ENCODE measurements around the gene NAA25. TPM values are rescaled to one million over a fixed set of nuclear protein-coding genes. Genes with fewer than 3 reads are reported as not detected.
A peak's percentile ranks its signal among the peaks of the same experiment; 100 is the strongest.

The NAA25 gene
- total and polyA plus RNA-seq, 9 of the 15 experiments (the other 6 are each of a cell fraction or from before 2014, with no cell fraction given), result 26.6 to 59.6 (median 48.9) TPM

DNA sequence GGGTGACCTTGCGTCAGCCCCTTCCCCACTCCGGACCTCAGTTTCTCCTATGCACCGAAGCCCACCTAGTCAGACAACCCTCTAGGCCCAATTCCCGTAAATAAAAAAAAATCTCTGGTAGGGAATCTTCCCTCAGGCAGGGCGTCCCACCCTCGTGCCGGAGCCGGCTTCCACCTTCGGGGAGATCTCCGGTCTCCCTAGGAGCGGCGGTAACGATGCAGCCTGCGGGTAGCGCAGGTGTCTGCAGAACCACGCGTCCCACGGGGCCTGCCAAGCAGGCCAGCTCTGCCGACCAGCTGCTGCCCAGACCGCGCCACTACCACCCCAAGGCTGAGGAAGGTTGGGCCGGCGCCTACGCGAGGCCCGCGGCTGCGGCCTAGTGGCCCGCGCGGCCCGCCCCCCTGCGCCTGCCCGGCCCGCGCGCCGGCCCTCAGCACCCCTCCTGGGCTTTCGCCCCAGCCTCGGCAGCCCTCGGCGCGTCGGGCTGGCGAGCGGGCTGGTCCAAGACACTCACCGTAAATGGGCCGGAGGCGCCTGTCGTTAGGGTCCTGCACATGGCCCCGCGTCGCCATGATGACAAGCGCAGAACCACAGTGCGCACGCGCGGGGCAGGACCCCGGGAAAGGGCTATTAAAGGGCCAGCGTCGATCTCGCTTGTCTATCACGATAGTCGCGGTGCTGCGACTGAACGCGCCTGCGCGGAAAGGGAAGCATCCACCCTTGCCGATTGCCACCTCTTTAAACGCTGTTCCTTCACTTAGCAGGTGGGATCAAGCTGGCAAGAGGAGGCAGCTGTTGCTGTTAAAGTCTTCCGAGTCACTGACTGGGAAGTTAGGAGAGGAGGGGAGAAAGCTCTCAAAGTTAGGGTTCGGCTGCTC, at the start of gene NAA25 (continued):
- no peak for TF ChIP-seq PBX2 (CRISPR knock-in tag; IDR thresholded peaks at IDR 0.05; ENCODE audit: low read depth)
- TF ChIP-seq PBX2 (tag; conservative IDR thresholded peaks at IDR 0.05; ENCODE audit: low read depth), result no peak
- no peak for TF ChIP-seq ZNF316 (IDR thresholded peaks at IDR 0.05)
- TF ChIP-seq NCOA4 (IDR thresholded peaks at IDR 0.05; ENCODE audit: partially characterized antibody), result no peak
- TF ChIP-seq SMARCA5 (IDR thresholded peaks at IDR 0.05), result no peak
- TF ChIP-seq, protein P1, sequence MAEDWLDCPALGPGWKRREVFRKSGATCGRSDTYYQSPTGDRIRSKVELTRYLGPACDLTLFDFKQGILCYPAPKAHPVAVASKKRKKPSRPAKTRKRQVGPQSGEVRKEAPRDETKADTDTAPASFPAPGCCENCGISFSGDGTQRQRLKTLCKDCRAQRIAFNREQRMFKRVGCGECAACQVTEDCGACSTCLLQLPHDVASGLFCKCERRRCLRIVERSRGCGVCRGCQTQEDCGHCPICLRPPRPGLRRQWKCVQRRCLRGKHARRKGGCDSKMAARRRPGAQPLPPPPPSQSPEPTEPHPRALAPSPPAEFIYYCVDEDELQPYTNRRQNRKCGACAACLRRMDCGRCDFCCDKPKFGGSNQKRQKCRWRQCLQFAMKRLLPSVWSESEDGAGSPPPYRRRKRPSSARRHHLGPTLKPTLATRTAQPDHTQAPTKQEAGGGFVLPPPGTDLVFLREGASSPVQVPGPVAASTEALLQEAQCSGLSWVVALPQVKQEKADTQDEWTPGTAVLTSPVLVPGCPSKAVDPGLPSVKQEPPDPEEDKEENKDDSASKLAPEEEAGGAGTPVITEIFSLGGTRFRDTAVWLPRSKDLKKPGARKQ (CRISPR knock-in tag; IDR thresholded peaks at IDR 0.05), result no peak
- no peak for TF ChIP-seq HLTF (IDR thresholded peaks at IDR 0.05)
- TF ChIP-seq ZNF764 (CRISPR knock-in tag; IDR thresholded peaks at IDR 0.05; ENCODE audit: low read depth), result no peak
- TF ChIP-seq, protein P2, sequence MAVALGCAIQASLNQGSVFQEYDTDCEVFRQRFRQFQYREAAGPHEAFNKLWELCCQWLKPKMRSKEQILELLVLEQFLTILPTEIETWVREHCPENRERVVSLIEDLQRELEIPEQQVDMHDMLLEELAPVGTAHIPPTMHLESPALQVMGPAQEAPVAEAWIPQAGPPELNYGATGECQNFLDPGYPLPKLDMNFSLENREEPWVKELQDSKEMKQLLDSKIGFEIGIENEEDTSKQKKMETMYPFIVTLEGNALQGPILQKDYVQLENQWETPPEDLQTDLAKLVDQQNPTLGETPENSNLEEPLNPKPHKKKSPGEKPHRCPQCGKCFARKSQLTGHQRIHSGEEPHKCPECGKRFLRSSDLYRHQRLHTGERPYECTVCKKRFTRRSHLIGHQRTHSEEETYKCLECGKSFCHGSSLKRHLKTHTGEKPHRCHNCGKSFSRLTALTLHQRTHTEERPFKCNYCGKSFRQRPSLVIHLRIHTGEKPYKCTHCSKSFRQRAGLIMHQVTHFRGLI (CRISPR knock-in tag; IDR thresholded peaks at IDR 0.05), result no peak
- TF ChIP-seq NFATC3 (IDR thresholded peaks at IDR 0.05), result no peak
- TF ChIP-seq FOXP4 (CRISPR knock-in tag; IDR thresholded peaks at IDR 0.05; ENCODE audit: borderline replicate concordance), result peak; percentile 91; the same call in 1 of the 2 replicates
- no peak for TF ChIP-seq ZNF609 (CRISPR knock-in tag; IDR thresholded peaks at IDR 0.05; ENCODE audit: borderline replicate concordance)
- peak; percentile 42; the same call in 1 of the 2 replicates for TF ChIP-seq HDAC2 (IDR thresholded peaks at IDR 0.05)
- no peak for TF ChIP-seq XRCC4 (IDR thresholded peaks at IDR 0.05; ENCODE audit: extremely low read depth, insufficient read depth, insufficient read length)
- TF ChIP-seq RHOXF2B (CRISPR knock-in tag; conservative IDR thresholded peaks at IDR 0.05), result no peak
